ENCODE results near the gene ITGAL. TPM values are rescaled to one million over a fixed set of nuclear protein-coding genes. Genes with fewer than 3 reads are reported as not detected.

ITGAL gene
- total and polyA plus RNA-seq, 2 of the 13 experiments (the other 11 are each of a cell fraction or from before 2014, with no cell fraction given), result 0.86 to 1.2 TPM

DNA sequence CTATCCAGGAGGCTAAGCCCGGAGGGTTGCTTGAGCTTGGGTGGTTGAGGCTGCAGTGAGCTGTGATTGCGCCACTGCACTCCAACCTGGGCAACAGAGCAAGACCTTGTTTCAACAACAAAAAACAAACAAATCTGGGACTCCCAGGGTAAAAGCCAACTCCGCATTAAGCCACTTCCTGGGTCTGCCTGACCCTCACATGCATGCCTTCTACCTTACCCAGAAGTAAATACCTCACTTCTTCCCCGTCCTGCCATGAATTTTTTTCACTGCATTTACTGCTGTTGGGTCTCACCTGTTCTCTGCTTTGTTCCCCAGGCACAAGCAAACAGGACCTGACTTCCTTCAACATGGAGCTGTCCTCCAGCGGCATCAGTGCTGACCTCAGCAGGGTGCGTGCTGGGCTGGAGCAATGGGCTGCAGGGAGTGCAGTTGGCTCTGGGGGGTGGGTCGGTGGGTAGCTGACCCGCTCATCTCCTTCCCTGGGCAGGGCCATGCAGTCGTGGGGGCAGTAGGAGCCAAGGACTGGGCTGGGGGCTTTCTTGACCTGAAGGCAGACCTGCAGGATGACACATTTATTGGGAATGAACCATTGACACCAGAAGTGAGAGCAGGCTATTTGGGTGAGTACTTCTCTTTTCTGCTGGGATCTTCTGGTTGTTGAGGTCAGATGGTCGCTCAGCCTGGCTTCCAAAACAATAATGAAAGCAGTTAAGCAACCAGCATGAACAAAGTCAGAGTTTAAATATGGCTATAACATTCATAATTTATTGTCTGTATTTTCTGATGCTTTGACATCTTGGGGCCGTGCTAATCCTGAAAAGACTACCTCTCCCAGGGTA, 16.4 kb downstream of the ITGAL start (continued):
- TF ChIP-seq ZNF354B (CRISPR knock-in tag; IDR thresholded peaks at IDR 0.05) (no peak), RARG (CRISPR knock-in tag; IDR thresholded peaks at IDR 0.05; ENCODE audit: low read depth) (no peak), SMAD9 (CRISPR knock-in tag; IDR thresholded peaks at IDR 0.05) (no peak), TCF12 (IDR thresholded peaks at IDR 0.05) (no peak), TCF12 (CRISPR knock-in tag; IDR thresholded peaks at IDR 0.05) (no peak), ATF4 (CRISPR knock-in tag; IDR thresholded peaks at IDR 0.05) (peak in 1 of 2 experiments; percentile 70; a peak in 2 of 4 replicates), RXRB (CRISPR knock-in tag; IDR thresholded peaks at IDR 0.05; ENCODE audit: borderline replicate concordance) (peak; percentile 79; the same call in 1 of the 2 replicates), KLF16 (CRISPR knock-in tag; IDR thresholded peaks at IDR 0.05) (peak in 1 of 2 experiments; percentile 42; a peak in 1 of 4 replicates), ZNF333 (CRISPR knock-in tag; IDR thresholded peaks at IDR 0.05; ENCODE audit: borderline replicate concordance) (no peak), TEAD2 (CRISPR knock-in tag; IDR thresholded peaks at IDR 0.05) (no peak), KDM5A (IDR thresholded peaks at IDR 0.05; ENCODE audit: borderline replicate concordance, low read length) (no peak), ZNF326 (CRISPR knock-in tag; IDR thresholded peaks at IDR 0.05; ENCODE audit: borderline replicate concordance) (no peak), HOXD1 (CRISPR knock-in tag; IDR thresholded peaks at IDR 0.05) (0 out of 2 replicates have a peak, but pooled peaks have one; percentile 28), TMF1 (CRISPR knock-in tag; IDR thresholded peaks at IDR 0.05; ENCODE audit: low read depth) (no peak), NFE2 (CRISPR knock-in tag; IDR thresholded peaks at IDR 0.05) (no peak), NR3C1 (CRISPR knock-in tag; IDR thresholded peaks at IDR 0.05) (no peak), ZNF230 (CRISPR knock-in tag; IDR thresholded peaks at IDR 0.05) (no peak), ZNF430 (CRISPR knock-in tag; IDR thresholded peaks at IDR 0.05) (peak; percentile 61; the same call in 1 of the 2 replicates), MAF1 (CRISPR knock-in tag; IDR thresholded peaks at IDR 0.05; ENCODE audit: borderline replicate concordance) (no peak), ZNF639 (CRISPR knock-in tag; conservative IDR thresholded peaks at IDR 0.05) (0 out of 2 replicates have a peak, but pooled peaks have one; percentile 42), ZNF605 (CRISPR knock-in tag; IDR thresholded peaks at IDR 0.05) (peak; percentile 90), NBN (conservative IDR thresholded peaks at IDR 0.05) (no peak), FOXM1 (CRISPR knock-in tag; IDR thresholded peaks at IDR 0.05) (no peak), CENPT (CRISPR knock-in tag; IDR thresholded peaks at IDR 0.05; ENCODE audit: low read depth) (no peak)
- TF ChIP-seq, protein P1, sequence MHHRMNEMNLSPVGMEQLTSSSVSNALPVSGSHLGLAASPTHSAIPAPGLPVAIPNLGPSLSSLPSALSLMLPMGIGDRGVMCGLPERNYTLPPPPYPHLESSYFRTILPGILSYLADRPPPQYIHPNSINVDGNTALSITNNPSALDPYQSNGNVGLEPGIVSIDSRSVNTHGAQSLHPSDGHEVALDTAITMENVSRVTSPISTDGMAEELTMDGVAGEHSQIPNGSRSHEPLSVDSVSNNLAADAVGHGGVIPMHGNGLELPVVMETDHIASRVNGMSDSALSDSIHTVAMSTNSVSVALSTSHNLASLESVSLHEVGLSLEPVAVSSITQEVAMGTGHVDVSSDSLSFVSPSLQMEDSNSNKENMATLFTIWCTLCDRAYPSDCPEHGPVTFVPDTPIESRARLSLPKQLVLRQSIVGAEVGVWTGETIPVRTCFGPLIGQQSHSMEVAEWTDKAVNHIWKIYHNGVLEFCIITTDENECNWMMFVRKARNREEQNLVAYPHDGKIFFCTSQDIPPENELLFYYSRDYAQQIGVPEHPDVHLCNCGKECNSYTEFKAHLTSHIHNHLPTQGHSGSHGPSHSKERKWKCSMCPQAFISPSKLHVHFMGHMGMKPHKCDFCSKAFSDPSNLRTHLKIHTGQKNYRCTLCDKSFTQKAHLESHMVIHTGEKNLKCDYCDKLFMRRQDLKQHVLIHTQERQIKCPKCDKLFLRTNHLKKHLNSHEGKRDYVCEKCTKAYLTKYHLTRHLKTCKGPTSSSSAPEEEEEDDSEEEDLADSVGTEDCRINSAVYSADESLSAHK (CRISPR knock-in tag; IDR thresholded peaks at IDR 0.05; ENCODE audit: borderline replicate concordance), result no peak
- TF ChIP-seq, protein P2, sequence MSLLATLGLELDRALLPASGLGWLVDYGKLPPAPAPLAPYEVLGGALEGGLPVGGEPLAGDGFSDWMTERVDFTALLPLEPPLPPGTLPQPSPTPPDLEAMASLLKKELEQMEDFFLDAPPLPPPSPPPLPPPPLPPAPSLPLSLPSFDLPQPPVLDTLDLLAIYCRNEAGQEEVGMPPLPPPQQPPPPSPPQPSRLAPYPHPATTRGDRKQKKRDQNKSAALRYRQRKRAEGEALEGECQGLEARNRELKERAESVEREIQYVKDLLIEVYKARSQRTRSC (CRISPR knock-in tag; IDR thresholded peaks at IDR 0.05; ENCODE audit: low read depth), result no peak
